Stomach (tissue), 9 donors: ENCODE data around the gene PALLD. TPM values are rescaled to one million over a fixed set of nuclear protein-coding genes. Genes with fewer than 3 reads are reported as not detected.
A peak's percentile ranks its signal among the peaks of the same experiment; 100 is the strongest.

Experiments used
- DNase-seq, 2 donors: peaks; one replicate each; pipeline versions ENCODE4 v3.0.0 to v3.0.0-alpha.2; 2013 to 2019
- H3K27ac ChIP-seq, 5 donors: fragments of 200-600 bp in 4 of 5; sonication (generic) in 4 of 5; one replicate each; pipeline ENCODE4 v1.5.1; 2013 to 2019; ENCODE audit warnings: mild to moderate bottlenecking in 1 of 5, moderate library complexity in 1 of 5
- H3K27me3 ChIP-seq, 3 donors: fragments of 200-600 bp; sonication (generic); one replicate each; pipeline ENCODE4 v1.5.1; 2017 to 2019; ENCODE audit warnings: mixed run types in 1 of 3
- H3K36me3 ChIP-seq, 4 donors: fragments of 200-600 bp; sonication (generic); 1 replicate in 3 of 4; 2 replicates in 1 of 4; pipeline ENCODE4 v1.5.1; 2016 to 2019
- H3K4me1 ChIP-seq, 4 donors: fragments of 200-600 bp; sonication (generic); one replicate each; pipeline ENCODE4 v1.5.1; 2016 to 2019
- H3K4me3 ChIP-seq, 4 donors: fragments of 200-600 bp; sonication (generic) in 3 of 4; one replicate each; pipeline ENCODE4 v1.5.1; 2016 to 2019; ENCODE audit warnings: mild to moderate bottlenecking in 1 of 4
- H3K9me3 ChIP-seq, 4 donors: fragments of 200-600 bp; sonication (generic); one replicate each; pipeline ENCODE4 v1.5.1; 2016 to 2019
- EP300 ChIP-seq: sonication (generic); formaldehyde crosslinking; IDR thresholded peaks from one replicate; pipeline ENCODE4 v1.6.1; 2017; ENCODE audit warnings: antibody characterized with exemption
- POLR2A ChIP-seq, 4 donors: fragments of 450-650 bp; IDR thresholded peaks; one replicate each; pipeline ENCODE4 v1.6.1; 2016; ENCODE audit warnings: antibody characterized with exemption in 4 of 4, control low read depth in 2 of 4, mild to moderate bottlenecking in 1 of 4, moderate library complexity in 1 of 4
- POLR2AphosphoS5 ChIP-seq, 3 donors: sonication (generic); formaldehyde crosslinking; IDR thresholded peaks; one replicate each; pipeline ENCODE4 v1.6.1; 2016; ENCODE audit warnings: antibody characterized with exemption in 3 of 3
- WGBS, 5 donors: extraction: QIAGEN DNeasy Blood & Tissue Kit in 3 of 5; methylation state at CpG; one replicate each; pipeline versions ENCODE4 v1.1.5 to v1.1.7; 2013 to 2018; 5-methylcytosine and 5-hydroxymethylcytosine counted together
- intact Hi-C: fragments of 100-400 bp; cut with DNase I; formaldehyde crosslinking; loops from one replicate; pipeline ENCODE4 v1.15.1; 2023; ENCODE audit warnings: low total_unique reads
- polyA plus RNA-seq, 3 donors: library from polyadenylated mRNA; stranded (reverse); fragments of 200-250 nt; gene quantifications; one replicate each; pipeline ENCODE4 v1.2.3, GENCODE V29; 2013
- total RNA-seq, 5 donors: library from RNA; depleted of rRNA; stranded (reverse); fragments of >200 nt; gene quantifications; one replicate each; pipeline versions ENCODE4 v1.1.0 to v1.2.3, GENCODE V29; 2014 to 2016
- TF ChIP-seq, protein P1 (sequence below), 7 experiments: fragments of 450-650 bp in 4 of 7; fragments of 200-600 bp in 3 of 7; sonication (generic) in 3 of 7; IDR thresholded peaks; one replicate each; pipeline ENCODE4 v1.5.1; 2016 to 2019; ENCODE audit warnings: antibody characterized with exemption in 7 of 7, control low read depth in 2 of 7, mild to moderate bottlenecking in 1 of 7
- donor health status: healthy with polysubstance abuse.
- donor health status: Bipolar disorder and iron deficiency.
- donor health status: healthy.

The PALLD gene
- total and polyA plus RNA-seq, 8 donors: 75.9 to 984 (median 206) TPM

DNA sequence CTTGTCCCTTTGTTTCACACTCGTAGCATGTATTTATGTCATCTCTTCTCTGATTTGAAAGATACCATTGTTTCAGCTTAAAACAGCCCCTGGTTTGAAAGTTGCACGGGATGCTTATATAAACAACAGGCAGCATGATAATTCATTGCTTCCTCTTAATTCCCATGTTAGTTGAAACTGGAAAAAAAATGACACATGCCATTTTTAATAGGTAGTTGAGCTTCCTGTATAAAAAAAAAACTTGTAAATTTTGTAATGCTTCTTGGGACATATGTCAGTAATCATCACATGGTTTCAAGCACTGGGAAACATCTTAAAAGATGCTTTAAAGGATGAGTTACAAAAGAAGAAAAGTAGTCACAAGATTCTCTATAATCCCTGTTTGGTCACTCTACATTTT lies 243.0 kb downstream of the PALLD start:
- H3K27ac ChIP-seq: no peak overlapping the region
- H3K4me1 ChIP-seq: peaks cover 0 to 37% (median 9%) of the 10 kb centered on the region in 4 donors
- intact Hi-C loops: no loop called here
- no peaks in the 10 kb centered on the region for H3K27me3 ChIP-seq
- no peaks in the 10 kb centered on the region for H3K36me3 ChIP-seq
- TF ChIP-seq EP300 (no peak), POLR2AphosphoS5 (IDR thresholded peaks at IDR 0.05) (no peak), POLR2A (IDR thresholded peaks at IDR 0.05) (no peak)
- TF ChIP-seq, protein P1, sequence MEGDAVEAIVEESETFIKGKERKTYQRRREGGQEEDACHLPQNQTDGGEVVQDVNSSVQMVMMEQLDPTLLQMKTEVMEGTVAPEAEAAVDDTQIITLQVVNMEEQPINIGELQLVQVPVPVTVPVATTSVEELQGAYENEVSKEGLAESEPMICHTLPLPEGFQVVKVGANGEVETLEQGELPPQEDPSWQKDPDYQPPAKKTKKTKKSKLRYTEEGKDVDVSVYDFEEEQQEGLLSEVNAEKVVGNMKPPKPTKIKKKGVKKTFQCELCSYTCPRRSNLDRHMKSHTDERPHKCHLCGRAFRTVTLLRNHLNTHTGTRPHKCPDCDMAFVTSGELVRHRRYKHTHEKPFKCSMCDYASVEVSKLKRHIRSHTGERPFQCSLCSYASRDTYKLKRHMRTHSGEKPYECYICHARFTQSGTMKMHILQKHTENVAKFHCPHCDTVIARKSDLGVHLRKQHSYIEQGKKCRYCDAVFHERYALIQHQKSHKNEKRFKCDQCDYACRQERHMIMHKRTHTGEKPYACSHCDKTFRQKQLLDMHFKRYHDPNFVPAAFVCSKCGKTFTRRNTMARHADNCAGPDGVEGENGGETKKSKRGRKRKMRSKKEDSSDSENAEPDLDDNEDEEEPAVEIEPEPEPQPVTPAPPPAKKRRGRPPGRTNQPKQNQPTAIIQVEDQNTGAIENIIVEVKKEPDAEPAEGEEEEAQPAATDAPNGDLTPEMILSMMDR (IDR thresholded peaks at IDR 0.05): no peak
- H3K4me3 ChIP-seq: no peak overlapping the region
- H3K9me3 ChIP-seq: no peaks in the 10 kb centered on the region
- WGBS, 5 donors: 65 to 70% (median 66%) methylated on average over 2 of the region's 2 CpGs
- no peak for DNase-seq

GRCh38 chr4:168740691-168741090 lies 243.8 kb downstream of the PALLD start:
- H3K27ac ChIP-seq: no peak overlapping the region
- WGBS, 5 donors: 81 to 90% (median 83%) methylated on average over 3 of the region's 3 CpGs
- intact Hi-C loops: no loop called here

DNA sequence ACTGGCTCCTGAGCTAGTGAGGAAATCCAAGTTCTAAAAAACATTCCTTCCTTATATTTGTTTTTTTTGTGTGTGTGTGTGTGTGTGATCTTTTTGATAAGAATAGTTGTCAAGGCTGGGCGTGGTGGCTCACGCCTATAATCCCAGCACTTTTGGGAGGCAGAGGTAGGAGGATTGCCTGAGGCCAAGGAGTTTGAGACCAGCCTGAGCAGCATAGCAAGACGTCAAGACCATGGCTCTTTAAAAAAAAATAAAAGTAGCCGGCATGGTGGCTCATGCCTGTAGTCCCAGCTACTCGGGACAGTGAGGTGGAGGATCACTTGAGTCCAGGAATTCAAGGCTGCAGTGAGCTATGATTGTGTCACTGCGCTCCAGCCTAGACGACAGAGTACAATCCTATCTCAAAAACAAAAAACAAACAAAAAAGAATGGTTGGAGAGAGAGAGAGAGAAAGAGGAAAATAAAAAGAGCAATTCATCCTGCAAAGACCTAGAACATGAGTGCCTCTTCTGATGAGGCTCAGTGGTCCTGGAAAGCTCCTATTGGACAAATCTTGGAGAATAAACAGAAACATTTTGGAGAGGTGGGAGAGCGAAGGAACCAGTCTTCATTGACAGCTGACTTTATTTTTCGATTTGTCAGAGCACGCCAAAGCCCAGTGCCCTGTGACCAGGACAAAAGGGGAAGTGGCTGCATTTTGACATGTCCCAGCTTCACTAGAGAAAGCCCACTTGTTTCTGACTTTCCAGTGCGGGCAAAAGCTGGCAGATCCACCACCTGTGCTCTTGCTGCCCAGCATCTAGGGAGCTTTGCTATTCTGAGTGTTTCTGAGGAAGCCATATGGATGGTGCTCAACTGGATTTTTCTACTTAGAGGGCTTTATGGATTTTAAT lies 244.7 kb downstream of the PALLD start:
- Histone ChIP-seq H3K4me3 (no peak overlapping the region), H3K36me3 (no peaks in the 10 kb centered on the region), H3K27ac (no peak overlapping the region), H3K27me3 (no peaks in the 10 kb centered on the region), H3K9me3 (no peaks in the 10 kb centered on the region), H3K4me1 (peaks cover 0 to 29% (median 3%) of the 10 kb centered on the region in 4 donors)
- DNase-seq: no peak
- WGBS, 5 donors: 72 to 73% (median 73%) methylated on average over 11 of the region's 11 CpGs
- TF ChIP-seq POLR2AphosphoS5 (IDR thresholded peaks at IDR 0.05) (no peak), EP300 (no peak), POLR2A (IDR thresholded peaks at IDR 0.05) (no peak)
- TF ChIP-seq, protein P1 (IDR thresholded peaks at IDR 0.05): no peak
- intact Hi-C loops: no loop called here

More at GRCh38 chr4:168740691-168741090, 243.8 kb downstream of the PALLD start:
- Histone ChIP-seq H3K4me1 (peaks cover 0 to 29% (median 5%) of the 10 kb centered on the region in 4 donors), H3K9me3 (no peaks in the 10 kb centered on the region), H3K4me3 (no peak overlapping the region), H3K36me3 (no peaks in the 10 kb centered on the region), H3K27me3 (no peaks in the 10 kb centered on the region)
- DNase-seq: no peak
- TF ChIP-seq, protein P1 (IDR thresholded peaks at IDR 0.05): no peak
- TF ChIP-seq POLR2AphosphoS5 (IDR thresholded peaks at IDR 0.05) (no peak), POLR2A (IDR thresholded peaks at IDR 0.05) (no peak), EP300 (no peak)

DNA sequence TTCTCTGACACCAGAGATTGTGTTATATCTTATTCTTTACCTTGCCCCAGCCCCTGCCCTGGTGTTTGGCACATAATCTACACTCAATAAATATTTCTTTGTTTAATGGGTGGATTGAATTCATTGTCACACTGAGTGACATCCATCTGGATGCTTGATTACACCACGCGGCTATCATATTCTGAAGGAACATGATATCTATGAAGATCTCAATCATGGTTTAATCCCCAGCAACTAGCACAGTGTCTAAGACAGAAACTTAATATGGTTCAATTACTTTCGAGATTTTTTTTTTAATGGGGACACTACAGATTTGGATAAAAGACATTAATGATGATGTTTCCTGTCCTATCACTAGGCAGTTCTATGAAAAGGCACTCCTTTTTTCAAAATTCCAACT lies 246.3 kb downstream of the PALLD start:
- 84 to 88% (median 86%) methylated on average over 3 of the region's 3 CpGs for WGBS, 5 donors
- intact Hi-C loops: no loop called here
- Histone ChIP-seq H3K36me3 (no peaks in the 10 kb centered on the region), H3K27me3 (no peaks in the 10 kb centered on the region), H3K27ac (peak overlapping the region in 1 of 5 donors; percentile 74), H3K4me1 (peaks cover 0 to 29% (median 3%) of the 10 kb centered on the region in 4 donors), H3K9me3 (no peaks in the 10 kb centered on the region), H3K4me3 (no peak overlapping the region)
- DNase-seq: no peak
- TF ChIP-seq POLR2AphosphoS5 (IDR thresholded peaks at IDR 0.05): no peak
- no peak for TF ChIP-seq POLR2A (IDR thresholded peaks at IDR 0.05)
- TF ChIP-seq, protein P1 (IDR thresholded peaks at IDR 0.05): no peak
- TF ChIP-seq EP300: no peak
